GM23248 (cell line): ENCODE data around the gene PNMT. TPM values are rescaled to one million over a fixed set of nuclear protein-coding genes. Genes with fewer than 3 reads are reported as not detected.

Source experiments
- DNase-seq: peaks from one replicate; pipeline ENCODE4 v3.0.0-alpha.2; 2015
- H2AFZ ChIP-seq: fragments of 200-600 bp; sonication (generic); 2 replicates; pipeline ENCODE4 v1.6.1; 2016; ENCODE audit warnings: antibody characterized with exemption
- H3F3A ChIP-seq: fragments of 200-600 bp; sonication (generic); 2 replicates; pipeline ENCODE4 v1.6.1; 2016; ENCODE audit warnings: mild to moderate bottlenecking, antibody characterized with exemption, mixed run types; ENCODE audit not compliant: insufficient read depth
- H3K27ac ChIP-seq: fragments of 200-600 bp; sonication (generic); 2 replicates; pipeline ENCODE4 v1.5.1; 2016; ENCODE audit warnings: mild to moderate bottlenecking
- H3K27me3 ChIP-seq: fragments of 200-600 bp; sonication (generic); replicated peaks from 2 replicates; pipeline ENCODE4 v1.6.1; 2016; ENCODE audit warnings: mild to moderate bottlenecking; ENCODE audit not compliant: insufficient read depth
- H3K36me3 ChIP-seq: fragments of 200-600 bp; sonication (generic); 2 replicates; pipeline ENCODE4 v1.6.1; 2016; ENCODE audit warnings: low read depth, mild to moderate bottlenecking
- H3K4me1 ChIP-seq: fragments of 200-600 bp; sonication (generic); 2 replicates; pipeline ENCODE4 v1.6.1; 2016; ENCODE audit warnings: mild to moderate bottlenecking; ENCODE audit not compliant: insufficient read depth
- H3K4me2 ChIP-seq: fragments of 200-600 bp; sonication (generic); one replicate; pipeline ENCODE4 v1.6.1; 2016; ENCODE audit warnings: mild to moderate bottlenecking; ENCODE audit not compliant: unreplicated experiment
- H3K4me3 ChIP-seq: fragments of 200-600 bp; sonication (generic); 2 replicates; pipeline ENCODE4 v1.5.1; 2016; ENCODE audit warnings: mild to moderate bottlenecking
- H3K79me2 ChIP-seq: fragments of 200-600 bp; sonication (generic); 2 replicates; pipeline ENCODE4 v1.6.1; 2016; ENCODE audit warnings: mild to moderate bottlenecking; ENCODE audit not compliant: insufficient read depth
- H3K9ac ChIP-seq: fragments of 200-600 bp; sonication (generic); 2 replicates; pipeline ENCODE4 v1.6.1; 2016; ENCODE audit warnings: mild to moderate bottlenecking
- H3K9me2 ChIP-seq: fragments of 200-600 bp; sonication (generic); 2 replicates; pipeline ENCODE4 v1.6.1; 2016; ENCODE audit warnings: mixed run types, mild to moderate bottlenecking, moderate library complexity; ENCODE audit not compliant: insufficient read depth
- H3K9me3 ChIP-seq: fragments of 200-600 bp; sonication (generic); one replicate; pipeline ENCODE4 v1.6.1; 2017; ENCODE audit warnings: low read depth
- H4K20me1 ChIP-seq: fragments of 200-600 bp; sonication (generic); 2 replicates; pipeline ENCODE4 v1.6.0; 2016; ENCODE audit not compliant: insufficient read depth
- EZH2 ChIP-seq: fragments of 200-600 bp; sonication (generic); IDR thresholded peaks from 2 replicates; pipeline ENCODE4 v1.6.1; 2018; ENCODE audit warnings: antibody characterized with exemption, mild to moderate bottlenecking; ENCODE audit not compliant: insufficient read depth, poor library complexity, severe bottlenecking
- EZH2phosphoT487 ChIP-seq: fragments of 200-600 bp; sonication (generic); IDR thresholded peaks from 2 replicates; pipeline ENCODE4 v1.6.1; 2018; ENCODE audit warnings: antibody characterized with exemption, moderate library complexity, mild to moderate bottlenecking, low read depth; ENCODE audit not compliant: insufficient read depth
- WGBS, 2 experiments: methylation state at CpG; one replicate each; pipeline ENCODE4 v1.1.6; 2015 to 2017; ENCODE audit warnings: low lambda C conversion rate in 2 of 2, low coverage in 1 of 2; ENCODE audit errors: missing lambda C conversion rate in 2 of 2; 5-methylcytosine and 5-hydroxymethylcytosine counted together
- in situ Hi-C: fragments of 300-500 bp; cut with MboI; formaldehyde crosslinking; loops from 2 replicates; pipeline ENCODE4 v1.15.0; 2020
- polyA plus RNA-seq: library from polyadenylated mRNA; unstranded; fragments of >200 nt; fragmentation: Nextera tagmentation; extraction: Ambion mirVana; gene quantifications from 2 replicates; pipeline ENCODE4 v1.2.1, GENCODE V29; 2016
- total RNA-seq: library from RNA; depleted of rRNA; stranded (reverse); fragments of >200 nt; shearing (Covaris generic); gene quantifications from 2 replicates; pipeline ENCODE4 v1.2.3, GENCODE V29; 2014

The PNMT gene
- total and polyA plus RNA-seq, 2 experiments from 2014 or later, result not detected

- H4K20me1 ChIP-seq, result no peaks in the 10 kb centered on the region
- H2AFZ ChIP-seq, result no peak overlapping the region
- H3K9me2 ChIP-seq, result no peaks in the 10 kb centered on the region
- in situ Hi-C loops, result no loop called here
- no peak for DNase-seq
- no peak overlapping the region for H3K4me3 ChIP-seq
- H3K27ac ChIP-seq, result no peak overlapping the region
- WGBS, 2 experiments, result 68 to 86% methylated on average over 2 of the region's 2 CpGs
- no peaks in the 10 kb centered on the region for H3K9me3 ChIP-seq
- H3K36me3 ChIP-seq, result no peaks in the 10 kb centered on the region
- H3K9ac ChIP-seq, result no peak overlapping the region
- H3K4me1 ChIP-seq, result peaks cover 24% of the 10 kb centered on the region
- no peak overlapping the region for H3K4me2 ChIP-seq
- TF ChIP-seq EZH2phosphoT487 (no peak), EZH2 (no peak)
- peaks cover 68% of the 10 kb centered on the region for H3K79me2 ChIP-seq
- no peaks in the 10 kb centered on the region for H3F3A ChIP-seq
- H3K27me3 ChIP-seq, result no peaks in the 10 kb centered on the region
Measured at GRCh38 chr17:39639043-39639442, 29.2 kb upstream of the PNMT start.

DNA sequence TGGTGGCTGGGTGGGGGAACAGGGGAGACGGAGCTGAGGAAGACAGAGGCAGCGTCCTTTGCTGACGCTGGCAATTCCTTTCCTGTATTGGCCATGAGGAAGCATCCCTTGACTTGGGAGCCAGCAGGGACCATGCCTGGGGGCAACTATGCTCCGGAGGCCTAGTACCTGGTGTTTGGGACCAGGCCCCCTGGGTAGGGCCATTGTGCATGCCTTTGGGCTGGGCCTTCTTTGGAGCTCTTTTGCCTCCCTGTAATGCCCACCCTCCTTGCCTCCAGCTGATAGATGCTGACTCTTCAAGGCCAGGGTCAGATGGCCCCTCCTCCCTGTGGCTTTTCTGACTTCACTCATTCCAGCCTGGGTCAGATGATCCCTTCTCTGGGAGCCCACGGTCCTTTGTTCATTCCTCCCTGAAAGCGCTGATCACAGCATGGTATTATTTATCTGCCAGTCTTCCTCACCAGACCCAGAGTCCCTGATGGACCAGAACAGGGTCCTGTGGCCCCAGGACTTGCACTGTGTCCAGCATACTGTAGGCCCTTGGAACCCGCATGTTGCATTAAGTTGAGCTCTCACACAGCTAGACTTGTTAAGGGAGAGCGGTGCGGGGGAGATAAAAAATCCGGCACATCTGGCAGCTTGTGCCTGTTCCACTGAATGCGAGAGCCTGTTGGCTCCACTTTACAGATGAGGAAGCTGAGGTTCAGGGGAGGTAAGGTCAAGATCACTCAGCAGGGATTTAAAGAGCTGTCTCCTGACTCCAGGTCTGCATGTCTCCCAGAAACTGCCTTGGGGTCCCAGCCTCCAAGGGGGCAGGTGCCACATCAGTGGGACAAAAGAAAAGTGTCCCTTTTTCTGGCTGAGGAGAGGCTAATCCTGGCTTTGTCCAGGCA lies 28.4 kb upstream of the PNMT start:
- H3K79me2 ChIP-seq, result peaks cover 76% of the 10 kb centered on the region
- 91 to 92% methylated on average over 11 of the region's 11 CpGs for WGBS, 2 experiments
- DNase-seq, result no peak
- in situ Hi-C loops, result no loop called here
- H3K9me2 ChIP-seq, result no peaks in the 10 kb centered on the region
- no peaks in the 10 kb centered on the region for H4K20me1 ChIP-seq
- no peak overlapping the region for H3K9ac ChIP-seq
- H3K9me3 ChIP-seq, result no peaks in the 10 kb centered on the region
- no peak for TF ChIP-seq EZH2phosphoT487
- TF ChIP-seq EZH2, result no peak
- no peak overlapping the region for H2AFZ ChIP-seq
- no peaks in the 10 kb centered on the region for H3F3A ChIP-seq
- H3K4me1 ChIP-seq, result peaks cover 24% of the 10 kb centered on the region
- no peaks in the 10 kb centered on the region for H3K36me3 ChIP-seq
- H3K4me3 ChIP-seq, result no peak overlapping the region
- H3K27ac ChIP-seq, result no peak overlapping the region
- no peaks in the 10 kb centered on the region for H3K27me3 ChIP-seq
- no peak overlapping the region for H3K4me2 ChIP-seq

GRCh38 chr17:39640591-39641031 lies 27.6 kb upstream of the PNMT start:
- TF ChIP-seq EZH2 (no peak), EZH2phosphoT487 (no peak)
- H3K36me3 ChIP-seq, result no peaks in the 10 kb centered on the region
- H2AFZ ChIP-seq, result no peak overlapping the region
- H3K4me3 ChIP-seq, result no peak overlapping the region
- H3K27ac ChIP-seq, result no peak overlapping the region
- no peaks in the 10 kb centered on the region for H3F3A ChIP-seq
- peaks cover 24% of the 10 kb centered on the region for H3K4me1 ChIP-seq
- in situ Hi-C loops, result no loop called here
- WGBS, 2 experiments, result 35 to 39% methylated on average over 4 of the region's 4 CpGs
- H4K20me1 ChIP-seq, result no peaks in the 10 kb centered on the region
- H3K9me2 ChIP-seq, result no peaks in the 10 kb centered on the region
- no peaks in the 10 kb centered on the region for H3K27me3 ChIP-seq
- no peaks in the 10 kb centered on the region for H3K9me3 ChIP-seq
- no peak for DNase-seq
- H3K79me2 ChIP-seq, result peaks cover 84% of the 10 kb centered on the region
- H3K9ac ChIP-seq, result no peak overlapping the region
- no peak overlapping the region for H3K4me2 ChIP-seq

DNA sequence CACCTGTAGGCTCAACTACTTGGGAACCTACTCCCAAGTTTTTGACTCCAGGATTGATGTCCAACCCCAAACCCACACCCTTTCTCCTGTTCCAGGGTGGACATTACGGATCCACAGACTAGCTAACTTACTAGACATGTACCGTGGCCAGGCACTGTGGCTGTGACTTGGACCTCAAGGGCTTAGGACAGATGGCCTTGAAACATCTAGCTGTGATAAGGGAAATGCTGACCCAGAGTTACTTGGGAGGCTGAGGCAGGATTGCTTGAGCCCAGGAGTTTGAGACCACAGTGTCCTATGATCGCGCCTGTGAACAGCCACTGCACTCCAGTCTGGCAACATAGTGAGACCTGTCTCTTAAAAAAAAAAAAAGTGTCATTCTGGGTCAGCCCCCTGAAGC lies 27.2 kb upstream of the PNMT start:
- 0 out of 2 replicates have a peak, but pooled peaks cover 2% of the 10 kb centered on the region for H4K20me1 ChIP-seq
- WGBS, 2 experiments, result 98 to 100% methylated on average over 4 of the region's 4 CpGs
- in situ Hi-C loops, result no loop called here
- H3K4me2 ChIP-seq, result no peak overlapping the region
- no peaks in the 10 kb centered on the region for H3K36me3 ChIP-seq
- no peak overlapping the region for H3K4me3 ChIP-seq
- H3F3A ChIP-seq, result no peaks in the 10 kb centered on the region
- DNase-seq, result no peak
- H3K9ac ChIP-seq, result no peak overlapping the region
- H3K27ac ChIP-seq, result no peak overlapping the region
- H3K9me3 ChIP-seq, result no peaks in the 10 kb centered on the region
- no peak overlapping the region for H2AFZ ChIP-seq
- H3K79me2 ChIP-seq, result peaks cover 89% of the 10 kb centered on the region
- TF ChIP-seq EZH2, result no peak
- TF ChIP-seq EZH2phosphoT487, result no peak
- no peaks in the 10 kb centered on the region for H3K27me3 ChIP-seq
- no peaks in the 10 kb centered on the region for H3K9me2 ChIP-seq
- H3K4me1 ChIP-seq, result peaks cover 24% of the 10 kb centered on the region
